Spleen (tissue), 11 donors: ENCODE results near the gene SMIM3. TPM values are rescaled to one million over a fixed set of nuclear protein-coding genes. Genes with fewer than 3 reads are reported as not detected.

Experiments
- DNase-seq: peaks from one replicate; pipeline ENCODE4 v3.0.0-alpha.2; 2020
- H3K27ac ChIP-seq, 8 donors: fragments of 200-600 bp; sonication (generic) in 7 of 8; 1 replicate in 4 of 8; 2 replicates in 4 of 8; pipeline versions ENCODE4 v1.5.0 to v1.8.0; 2016 to 2021; ENCODE audit warnings: inconsistent platforms in 4 of 8, mild to moderate bottlenecking in 4 of 8, moderate library complexity in 1 of 8
- H3K27me3 ChIP-seq, 7 donors: fragments of 200-600 bp; sonication (generic) in 6 of 7; replicated peaks in 1 of 7; 1 replicate in 4 of 7; 2 replicates in 3 of 7; pipeline versions ENCODE4 v1.5.0 to v1.8.0; 2016 to 2021; ENCODE audit warnings: inconsistent platforms in 3 of 7, mild to moderate bottlenecking in 1 of 7
- H3K36me3 ChIP-seq, 6 donors: fragments of 200-600 bp; sonication (generic) in 5 of 6; 1 replicate in 4 of 6; 2 replicates in 2 of 6; pipeline versions ENCODE4 v1.5.0 to v1.8.0; 2016 to 2021; ENCODE audit warnings: inconsistent platforms in 2 of 6
- H3K4me1 ChIP-seq, 6 donors: fragments of 200-600 bp; sonication (generic) in 5 of 6; 1 replicate in 3 of 6; 2 replicates in 3 of 6; pipeline versions ENCODE4 v1.5.0 to v1.8.0; 2016 to 2021; ENCODE audit warnings: inconsistent platforms in 3 of 6
- H3K4me3 ChIP-seq, 8 donors: fragments of 200-600 bp; sonication (generic) in 7 of 8; 1 replicate in 4 of 8; 2 replicates in 4 of 8; pipeline versions ENCODE4 v1.5.0 to v1.8.0; 2016 to 2021; ENCODE audit warnings: inconsistent platforms in 4 of 8, mild to moderate bottlenecking in 4 of 8, moderate library complexity in 2 of 8
- H3K9me3 ChIP-seq, 8 donors: fragments of 200-600 bp; sonication (generic) in 7 of 8; 1 replicate in 4 of 8; 2 replicates in 4 of 8; pipeline versions ENCODE4 v1.5.0 to v1.8.0; 2016 to 2021; ENCODE audit warnings: inconsistent platforms in 4 of 8
- CTCF ChIP-seq, 11 experiments: fragments of 200-600 bp in 7 of 11; fragments of 450-650 bp in 4 of 11; sonication (generic) in 4 of 11; IDR thresholded peaks in 8 of 11; conservative IDR thresholded peaks in 3 of 11; 1 replicate in 7 of 11; 2 replicates in 4 of 11; pipeline versions ENCODE4 v1.4.0 to v1.8.0; 2016 to 2021; ENCODE audit warnings: antibody characterized with exemption in 11 of 11, inconsistent platforms in 4 of 11, mild to moderate bottlenecking in 1 of 11
- POLR2A ChIP-seq, 3 donors: fragments of 450-650 bp; IDR thresholded peaks; one replicate each; pipeline ENCODE4 v1.5.1; 2017; ENCODE audit warnings: antibody characterized with exemption in 3 of 3, mild to moderate bottlenecking in 1 of 3
- POLR2AphosphoS5 ChIP-seq, 3 donors: sonication (generic); formaldehyde crosslinking; IDR thresholded peaks; one replicate each; pipeline ENCODE4 v1.5.1; 2017; ENCODE audit warnings: antibody characterized with exemption in 3 of 3
- WGBS, 5 donors: extraction: QIAGEN DNeasy Blood & Tissue Kit in 3 of 5; methylation state at CpG; one replicate each; pipeline versions ENCODE4 v1.1.5 to v1.1.7; 2013 to 2018; 5-methylcytosine and 5-hydroxymethylcytosine counted together
- intact Hi-C: fragments of 100-400 bp; cut with DNase I; formaldehyde crosslinking; loops from one replicate; pipeline ENCODE4 v1.15.0; 2023; ENCODE audit warnings: low total_unique reads
- polyA plus RNA-seq, 3 donors: library from polyadenylated mRNA; stranded (reverse); fragments of 200-250 nt; gene quantifications; one replicate each; pipeline ENCODE4 v1.2.1, GENCODE V29; 2013
- total RNA-seq, 7 donors: library from RNA; depleted of rRNA in 3 of 7; stranded (reverse); fragments of >200 nt in 3 of 7; fragmentation: NEBNext Ultra II Directional in 4 of 7; extraction: Animal tissue kit (Norgen Biotek cat#: 25700) in 4 of 7; gene quantifications; one replicate each; pipeline versions ENCODE4 v1.1.0 to v1.2.1, GENCODE V29; 2016 to 2021
- donor health status: healthy with polysubstance abuse.
- donor health status: DM: no; HTN: no; CAD: no; lungs with moderate emphysema.
- donor health status: DM: no; HTN: no; CAD: no.
- donor health status: Bipolar disorder and iron deficiency.
- donor health status: healthy.
- donor health status: DM: no; HTN: no; CAD: no.
- donor health status: DM: yes; HTN: yes; CAD: no.

The SMIM3 gene
- total and polyA plus RNA-seq, 10 donors: 8.8 to 59.7 (median 24.5) TPM

GRCh38 chr5:150765799-150766169, 12.8 kb upstream of the SMIM3 start:
- no peak overlapping the region for H3K4me3 ChIP-seq
- H3K4me1 ChIP-seq: peaks cover 0 to 49% (median 0%) of the 10 kb centered on the region in 6 donors
- TF ChIP-seq POLR2AphosphoS5 (IDR thresholded peaks at IDR 0.05) (no peak), CTCF (IDR thresholded peaks at IDR 0.05 in 8 of 11, conservative IDR thresholded peaks at IDR 0.05 in 3 of 11) (no peak), POLR2A (IDR thresholded peaks at IDR 0.05) (no peak)
- H3K27ac ChIP-seq: peak overlapping the region in 5 of 8 donors; percentile 72 to 90 (median 82)
- intact Hi-C loops: no loop called here
- no peak for DNase-seq
- peaks cover 0 to 4% (median 0%) of the 10 kb centered on the region in 8 donors for H3K9me3 ChIP-seq
- H3K27me3 ChIP-seq: no peaks in the 10 kb centered on the region
- no peaks in the 10 kb centered on the region for H3K36me3 ChIP-seq
- WGBS, 5 donors: 85 to 100% (median 95%) methylated on average over 1 of the region's 1 CpG

- 19 to 37% (median 27%) methylated on average over 2 of the region's 2 CpGs for WGBS, 5 donors
- H3K27ac ChIP-seq: peak overlapping the region in 3 of 8 donors; percentile 79 to 90 (median 87)
- intact Hi-C loops: no loop called here
- H3K4me3 ChIP-seq: no peak overlapping the region
- H3K36me3 ChIP-seq: no peaks in the 10 kb centered on the region
- H3K4me1 ChIP-seq: peaks cover 0 to 49% (median 0%) of the 10 kb centered on the region in 6 donors
- TF ChIP-seq POLR2A (IDR thresholded peaks at IDR 0.05) (no peak), POLR2AphosphoS5 (IDR thresholded peaks at IDR 0.05) (no peak), CTCF (IDR thresholded peaks at IDR 0.05 in 8 of 11, conservative IDR thresholded peaks at IDR 0.05 in 3 of 11) (no peak)
- H3K27me3 ChIP-seq: no peaks in the 10 kb centered on the region
- peaks cover 0 to 4% (median 0%) of the 10 kb centered on the region in 8 donors for H3K9me3 ChIP-seq
- no peak for DNase-seq
These were observed 12.3 kb upstream of the SMIM3 start for GRCh38 chr5:150766251-150766650.

- TF ChIP-seq POLR2AphosphoS5 (IDR thresholded peaks at IDR 0.05) (no peak), CTCF (IDR thresholded peaks at IDR 0.05 in 8 of 11, conservative IDR thresholded peaks at IDR 0.05 in 3 of 11) (no peak), POLR2A (IDR thresholded peaks at IDR 0.05) (no peak)
- intact Hi-C loops: no loop called here
- 58 to 71% (median 60%) methylated on average over 1 of the region's 1 CpG for WGBS, 5 donors
- no peak for DNase-seq
- Histone ChIP-seq H3K4me1 (peaks cover 0 to 5% (median 0%) of the 10 kb centered on the region in 6 donors), H3K4me3 (no peak overlapping the region), H3K9me3 (no peaks in the 10 kb centered on the region), H3K36me3 (no peaks in the 10 kb centered on the region), H3K27ac (no peak overlapping the region), H3K27me3 (no peaks in the 10 kb centered on the region)
These were observed 7.3 kb upstream of the SMIM3 start for GRCh38 chr5:150771034-150771795.

GRCh38 chr5:150774145-150774544, 4.4 kb upstream of the SMIM3 start:
- intact Hi-C loops: no loop called here
- no peak for DNase-seq
- H3K36me3 ChIP-seq: no peaks in the 10 kb centered on the region
- no peak overlapping the region for H3K27ac ChIP-seq
- H3K9me3 ChIP-seq: no peaks in the 10 kb centered on the region
- H3K4me1 ChIP-seq: peaks cover 0 to 20% (median 13%) of the 10 kb centered on the region in 6 donors
- no peak overlapping the region for H3K4me3 ChIP-seq
- H3K27me3 ChIP-seq: peaks cover 0 to 19% (median 0%) of the 10 kb centered on the region in 7 donors
- TF ChIP-seq POLR2AphosphoS5 (IDR thresholded peaks at IDR 0.05) (no peak), CTCF (IDR thresholded peaks at IDR 0.05 in 8 of 11, conservative IDR thresholded peaks at IDR 0.05 in 3 of 11) (no peak), POLR2A (IDR thresholded peaks at IDR 0.05) (no peak)
- WGBS, 5 donors: 33 to 53% (median 38%) methylated on average over 1 of the region's 1 CpG
